B cell (primary cell): ENCODE measurements around the gene ISLR. TPM values are rescaled to one million over a fixed set of nuclear protein-coding genes. Genes with fewer than 3 reads are reported as not detected.

ENCODE experiments used
- ATAC-seq: fragments of 200-7000 bp; cut with Tn5 transposase; one replicate; pipeline ENCODE4 v1.10.0; 2021; ENCODE audit warnings: low read depth, mild to moderate bottlenecking, moderate number of reproducible peaks, moderate library complexity
- CTCF ChIA-PET: fragments of 350-600 bp; sonication (Branson Sonifier 250); formaldehyde crosslinking; loops from one replicate; lab custom pipeline; 2021; ENCODE audit warnings: antibody characterized with exemption, inconsistent platforms; lab: Charles Lee
- POLR2A ChIA-PET: fragments of 350-600 bp; sonication (Branson Sonifier 250); formaldehyde crosslinking; loops from one replicate; lab custom pipeline; 2021; ENCODE audit warnings: antibody characterized with exemption; lab: Charles Lee
- DNase-seq: peaks from one replicate; pipeline ENCODE4 v3.0.0; 2013
- H2AFZ ChIP-seq: 2 replicates; pipeline ENCODE4 v1.6.1; 2012; ENCODE audit warnings: mild to moderate bottlenecking, low read depth, low read length; ENCODE audit not compliant: insufficient read depth, poor library complexity, severe bottlenecking
- H3K27ac ChIP-seq, 2 donors: 1 replicate in 1 of 2; 2 replicates in 1 of 2; pipeline ENCODE4 v1.5.1; 2012 to 2013; ENCODE audit warnings: low read length in 2 of 2, mild to moderate bottlenecking in 2 of 2, moderate library complexity in 1 of 2
- H3K27me3 ChIP-seq, 4 experiments: fragments of 200-600 bp in 1 of 4; sonication (generic) in 1 of 4; replicated peaks in 1 of 4; 1 replicate in 2 of 4; 2 replicates in 2 of 4; pipeline versions ENCODE4 v1.6.1 to v1.7.0; 2013 to 2016; ENCODE audit warnings: low read length in 3 of 4, mild to moderate bottlenecking in 2 of 4, mixed read lengths in 1 of 4, moderate library complexity in 1 of 4; ENCODE audit not compliant: insufficient read depth in 4 of 4, control insufficient read depth in 3 of 4; ENCODE audit errors: control extremely low read depth in 1 of 4
- H3K36me3 ChIP-seq, 2 experiments: replicated peaks in 1 of 2; 1 replicate in 1 of 2; 2 replicates in 1 of 2; pipeline versions ENCODE4 v1.6.1 to v1.7.1; 2013; ENCODE audit warnings: low read length in 1 of 2; ENCODE audit not compliant: insufficient read depth in 2 of 2, control insufficient read depth in 1 of 2; ENCODE audit errors: control extremely low read depth in 1 of 2, extremely low read depth in 1 of 2
- H3K4me1 ChIP-seq, 2 donors: fragments of 200-600 bp in 1 of 2; sonication (generic) in 1 of 2; 1 replicate in 1 of 2; 2 replicates in 1 of 2; pipeline versions ENCODE4 v1.5.1 to v1.6.1; 2013 to 2017; ENCODE audit warnings: low read length in 2 of 2; ENCODE audit not compliant: control insufficient read depth in 2 of 2, insufficient read depth in 2 of 2
- H3K4me2 ChIP-seq: replicated peaks from 2 replicates; pipeline ENCODE3; 2012; ENCODE audit warnings: mild to moderate bottlenecking, low read depth, low read length; ENCODE audit not compliant: poor library complexity, severe bottlenecking
- H3K4me3 ChIP-seq, 5 experiments: fragments of 200-600 bp in 1 of 5; sonication (generic) in 1 of 5; 1 replicate in 3 of 5; 2 replicates in 2 of 5; pipeline versions ENCODE4 v1.5.1 to v1.7.0; 2011 to 2016; ENCODE audit warnings: low read length in 4 of 5, mild to moderate bottlenecking in 4 of 5, low read depth in 2 of 5, control low read depth in 1 of 5, moderate library complexity in 1 of 5; ENCODE audit not compliant: insufficient read depth in 1 of 5; ENCODE audit errors: control extremely low read depth in 1 of 5, extremely low read depth in 1 of 5
- H3K79me2 ChIP-seq: fragments of 200-600 bp; sonication (generic); one replicate; pipeline ENCODE4 v1.6.0; 2016; ENCODE audit warnings: low read length; ENCODE audit not compliant: control insufficient read depth, insufficient read depth
- H3K9ac ChIP-seq: fragments of 200-600 bp; sonication (generic); 2 replicates; pipeline ENCODE4 v1.6.1; 2017; ENCODE audit warnings: mild to moderate bottlenecking, low read length, moderate library complexity
- H3K9me3 ChIP-seq, 3 donors: one replicate each; pipeline versions ENCODE4 v1.6.1 to v1.7.1; 2013; ENCODE audit warnings: low read length in 2 of 3; ENCODE audit not compliant: control insufficient read depth in 2 of 3, insufficient read depth in 1 of 3; ENCODE audit errors: control extremely low read depth in 1 of 3
- H4K20me1 ChIP-seq: 2 replicates; pipeline ENCODE4 v1.6.0; 2012; ENCODE audit warnings: mild to moderate bottlenecking, low read length; ENCODE audit not compliant: insufficient read depth, control insufficient read depth, poor library complexity, severe bottlenecking
- H3K27ac Mint-ChIP-seq: one replicate; pipeline ENCODE4 v1.8.0; 2021; ENCODE audit warnings: mixed read lengths
- H3K27me3 Mint-ChIP-seq: one replicate; pipeline ENCODE4 v1.8.0; 2021; ENCODE audit warnings: mixed read lengths
- H3K4me1 Mint-ChIP-seq: one replicate; pipeline ENCODE4 v1.8.0; 2021; ENCODE audit warnings: mixed read lengths
- H3K4me3 Mint-ChIP-seq: one replicate; pipeline ENCODE4 v1.8.0; 2021; ENCODE audit warnings: mixed read lengths
- H3K9me3 Mint-ChIP-seq: one replicate; pipeline ENCODE4 v1.8.0; 2022; ENCODE audit warnings: mixed read lengths; ENCODE audit not compliant: insufficient read depth
- EZH2 ChIP-seq: IDR thresholded peaks from 2 replicates; pipeline ENCODE4 v1.6.1; 2012; ENCODE audit warnings: borderline replicate concordance, low read depth, mild to moderate bottlenecking, moderate library complexity, low read length; ENCODE audit not compliant: insufficient read depth, poor library complexity, severe bottlenecking
- WGBS: methylation state at CpG from one replicate; pipeline ENCODE4 v1.1.5; 2013; ENCODE audit warnings: missing lambda C conversion rate; ENCODE audit not compliant: insufficient coverage; 5-methylcytosine and 5-hydroxymethylcytosine counted together
- intact Hi-C: fragments of 100-400 bp; cut with micrococcal nuclease; formaldehyde crosslinking; loops from one replicate; pipeline ENCODE4 v1.10.0; 2022
- polyA plus RNA-seq: library from polyadenylated mRNA; depleted of rRNA; stranded (reverse); fragments of >200 nt; gene quantifications from 2 replicates; pipeline ENCODE4 v1.2.3, GENCODE V29; 2012
- total RNA-seq, 2 donors: library from RNA; stranded (reverse); fragments of 120-200 nt in 1 of 2; gene quantifications; 1 replicate in 1 of 2; 2 replicates in 1 of 2; pipeline versions ENCODE4 v1.2.3 to v1.2.4, GENCODE V29; 2013 to 2022
- TF ChIP-seq, protein P1 (sequence below): fragments of 200-600 bp; IDR thresholded peaks from one replicate; pipeline ENCODE4 v1.8.0; 2022; ENCODE audit warnings: antibody characterized with exemption, mild to moderate bottlenecking

ISLR gene
- total and polyA plus RNA-seq, 2 donors (not counting 1 experiment from before 2014, with no cell fraction given): not detected

DNA sequence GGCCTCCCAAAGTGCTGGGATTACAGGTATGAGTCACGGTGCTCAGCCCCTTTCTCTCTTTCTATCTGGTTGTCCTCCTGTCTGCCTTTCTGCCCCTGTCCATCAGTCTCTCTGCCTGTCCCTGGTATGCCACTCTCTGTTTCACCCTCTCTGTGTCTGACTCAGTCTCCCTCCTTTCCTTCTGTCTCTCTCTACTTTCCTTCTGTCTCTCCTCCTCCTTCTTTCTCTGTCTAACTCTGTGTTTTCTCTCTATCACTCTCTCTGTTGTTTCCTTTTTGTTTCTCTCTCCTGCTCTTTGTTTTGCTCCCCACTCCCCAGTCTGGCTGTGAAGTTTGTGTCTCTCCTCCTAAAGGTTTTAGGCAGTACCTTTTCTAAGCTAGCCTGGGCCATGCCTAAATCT is 38.1 kb downstream of the ISLR start:
- no peaks in the 10 kb centered on the region for H3K36me3 ChIP-seq
- no peaks in the 10 kb centered on the region for H3K4me1 ChIP-seq
- no peak overlapping the region for H3K9ac ChIP-seq
- CTCF ChIA-PET: no interaction called here
- H3K4me3 ChIP-seq: no peak overlapping the region
- 100% methylated on average over 1 of the region's 1 CpG for WGBS
- no peak overlapping the region for H3K4me3 Mint-ChIP-seq
- no peak for DNase-seq
- no peak for ATAC-seq
- H4K20me1 ChIP-seq: no peaks in the 10 kb centered on the region
- TF ChIP-seq EZH2: no peak
- TF ChIP-seq, protein P1, sequence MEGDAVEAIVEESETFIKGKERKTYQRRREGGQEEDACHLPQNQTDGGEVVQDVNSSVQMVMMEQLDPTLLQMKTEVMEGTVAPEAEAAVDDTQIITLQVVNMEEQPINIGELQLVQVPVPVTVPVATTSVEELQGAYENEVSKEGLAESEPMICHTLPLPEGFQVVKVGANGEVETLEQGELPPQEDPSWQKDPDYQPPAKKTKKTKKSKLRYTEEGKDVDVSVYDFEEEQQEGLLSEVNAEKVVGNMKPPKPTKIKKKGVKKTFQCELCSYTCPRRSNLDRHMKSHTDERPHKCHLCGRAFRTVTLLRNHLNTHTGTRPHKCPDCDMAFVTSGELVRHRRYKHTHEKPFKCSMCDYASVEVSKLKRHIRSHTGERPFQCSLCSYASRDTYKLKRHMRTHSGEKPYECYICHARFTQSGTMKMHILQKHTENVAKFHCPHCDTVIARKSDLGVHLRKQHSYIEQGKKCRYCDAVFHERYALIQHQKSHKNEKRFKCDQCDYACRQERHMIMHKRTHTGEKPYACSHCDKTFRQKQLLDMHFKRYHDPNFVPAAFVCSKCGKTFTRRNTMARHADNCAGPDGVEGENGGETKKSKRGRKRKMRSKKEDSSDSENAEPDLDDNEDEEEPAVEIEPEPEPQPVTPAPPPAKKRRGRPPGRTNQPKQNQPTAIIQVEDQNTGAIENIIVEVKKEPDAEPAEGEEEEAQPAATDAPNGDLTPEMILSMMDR: no peak
- POLR2A ChIA-PET: no interaction called here
- H3K27me3 ChIP-seq: peaks cover 0 to 4% (median 0%) of the 10 kb centered on the region in 4 experiments
- no peak overlapping the region for H3K27ac ChIP-seq
- H3K4me1 Mint-ChIP-seq: no peaks in the 10 kb centered on the region
- H3K4me2 ChIP-seq: no peak overlapping the region
- peaks cover 36% of the 10 kb centered on the region for H3K27me3 Mint-ChIP-seq
- intact Hi-C loops: no loop called here
- no peak overlapping the region for H3K27ac Mint-ChIP-seq
- no peaks in the 10 kb centered on the region for H3K79me2 ChIP-seq
- H3K9me3 Mint-ChIP-seq: peaks cover 2% of the 10 kb centered on the region
- no peak overlapping the region for H2AFZ ChIP-seq
- H3K9me3 ChIP-seq: peaks cover 0 to 2% (median 0%) of the 10 kb centered on the region in 3 donors

DNA sequence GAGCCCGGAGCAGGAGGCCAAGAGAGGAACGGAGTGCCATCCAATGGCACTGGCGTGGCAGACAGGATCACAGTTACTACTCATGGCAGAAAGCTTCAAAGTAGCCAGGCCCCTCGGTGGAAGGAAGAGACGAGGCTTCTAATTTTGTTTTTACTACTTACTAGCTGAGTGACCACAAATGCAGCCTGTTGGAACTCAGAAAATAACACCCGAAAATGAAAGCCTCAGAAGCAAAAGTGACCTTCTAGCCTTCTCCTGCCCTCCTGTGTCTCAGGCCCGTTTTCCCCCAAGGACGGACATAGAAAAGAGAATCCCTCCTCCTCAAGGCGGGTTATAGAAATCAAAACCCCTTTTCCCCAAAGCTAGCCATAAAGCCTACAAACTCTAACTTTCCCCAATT is 39.0 kb downstream of the ISLR start:
- no peak for ATAC-seq
- Histone ChIP-seq H3K79me2 (no peaks in the 10 kb centered on the region), H4K20me1 (no peaks in the 10 kb centered on the region), H3K4me3 (no peak overlapping the region), H3K4me1 (no peaks in the 10 kb centered on the region), H3K27me3 (peaks cover 0 to 7% (median 0%) of the 10 kb centered on the region in 4 experiments), H3K9me3 (peaks cover 0 to 2% (median 0%) of the 10 kb centered on the region in 3 donors), H3K36me3 (no peaks in the 10 kb centered on the region), H3K9ac (no peak overlapping the region), H3K4me2 (no peak overlapping the region), H2AFZ (no peak overlapping the region), H3K27ac (no peak overlapping the region)
- Mint-ChIP-seq H3K4me3 (no peak overlapping the region), H3K9me3 (peaks cover 2% of the 10 kb centered on the region), H3K4me1 (no peaks in the 10 kb centered on the region), H3K27ac (no peak overlapping the region), H3K27me3 (peaks cover 34% of the 10 kb centered on the region)
- CTCF ChIA-PET: no interaction called here
- no peak for DNase-seq
- POLR2A ChIA-PET: no interaction called here
- WGBS: 78% methylated on average over 8 of the region's 9 CpGs
- no peak for TF ChIP-seq EZH2
- TF ChIP-seq, protein P1: no peak
- intact Hi-C loops: no loop called here
